ENCODE data around the gene ZNF207.

DNA sequence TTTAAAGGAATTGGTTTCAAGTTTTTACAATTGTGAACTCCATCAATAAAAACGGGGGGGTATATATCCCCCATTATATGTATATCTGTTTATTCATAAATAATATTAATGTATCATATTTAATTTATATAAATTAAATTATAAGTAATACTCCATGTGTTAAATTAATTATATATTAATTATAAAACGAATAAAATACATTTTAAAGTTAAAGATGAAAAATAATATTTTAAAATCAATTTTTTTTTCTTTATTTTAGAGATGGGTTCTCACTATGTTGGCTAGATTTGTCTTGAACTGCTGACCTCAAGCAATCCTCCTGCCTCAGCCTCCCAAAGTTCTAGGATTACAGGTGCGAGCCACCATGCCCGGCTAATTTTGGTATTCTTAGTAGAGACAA is 76.9 kb downstream of the ZNF207 start:
- TF ChIP-seq CTCF (conservative IDR thresholded peaks at IDR 0.05; ENCODE audit: low read depth in 2 of 2) (no peak), EZH2 (IDR thresholded peaks at IDR 0.05; ENCODE audit: low read depth, unreplicated experiment) (no peak), POLR2AphosphoS5 (IDR thresholded peaks at IDR 0.05; ENCODE audit: low read depth) (no peak), NANOG (IDR thresholded peaks at IDR 0.05; ENCODE audit: borderline replicate concordance) (no peak), CREB1 (CRISPR knock-in tag; IDR thresholded peaks at IDR 0.05; ENCODE audit: low read depth) (no peak), ZNF331 (CRISPR knock-in tag; IDR thresholded peaks at IDR 0.05; ENCODE audit: low read depth) (no peak), EZH2phosphoT487 (IDR thresholded peaks at IDR 0.05; ENCODE audit: unreplicated experiment) (no peak), ZNF114 (CRISPR knock-in tag; IDR thresholded peaks at IDR 0.05) (no peak), JUNB (IDR thresholded peaks at IDR 0.05; ENCODE audit: unreplicated experiment) (no peak), STAT1 (IDR thresholded peaks at IDR 0.05; ENCODE audit: unreplicated experiment) (no peak)
- TF ChIP-seq, protein P1, sequence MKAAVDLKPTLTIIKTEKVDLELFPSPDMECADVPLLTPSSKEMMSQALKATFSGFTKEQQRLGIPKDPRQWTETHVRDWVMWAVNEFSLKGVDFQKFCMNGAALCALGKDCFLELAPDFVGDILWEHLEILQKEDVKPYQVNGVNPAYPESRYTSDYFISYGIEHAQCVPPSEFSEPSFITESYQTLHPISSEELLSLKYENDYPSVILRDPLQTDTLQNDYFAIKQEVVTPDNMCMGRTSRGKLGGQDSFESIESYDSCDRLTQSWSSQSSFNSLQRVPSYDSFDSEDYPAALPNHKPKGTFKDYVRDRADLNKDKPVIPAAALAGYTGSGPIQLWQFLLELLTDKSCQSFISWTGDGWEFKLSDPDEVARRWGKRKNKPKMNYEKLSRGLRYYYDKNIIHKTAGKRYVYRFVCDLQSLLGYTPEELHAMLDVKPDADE (IDR thresholded peaks at IDR 0.05), result no peak
- TF ChIP-seq, protein P2, sequence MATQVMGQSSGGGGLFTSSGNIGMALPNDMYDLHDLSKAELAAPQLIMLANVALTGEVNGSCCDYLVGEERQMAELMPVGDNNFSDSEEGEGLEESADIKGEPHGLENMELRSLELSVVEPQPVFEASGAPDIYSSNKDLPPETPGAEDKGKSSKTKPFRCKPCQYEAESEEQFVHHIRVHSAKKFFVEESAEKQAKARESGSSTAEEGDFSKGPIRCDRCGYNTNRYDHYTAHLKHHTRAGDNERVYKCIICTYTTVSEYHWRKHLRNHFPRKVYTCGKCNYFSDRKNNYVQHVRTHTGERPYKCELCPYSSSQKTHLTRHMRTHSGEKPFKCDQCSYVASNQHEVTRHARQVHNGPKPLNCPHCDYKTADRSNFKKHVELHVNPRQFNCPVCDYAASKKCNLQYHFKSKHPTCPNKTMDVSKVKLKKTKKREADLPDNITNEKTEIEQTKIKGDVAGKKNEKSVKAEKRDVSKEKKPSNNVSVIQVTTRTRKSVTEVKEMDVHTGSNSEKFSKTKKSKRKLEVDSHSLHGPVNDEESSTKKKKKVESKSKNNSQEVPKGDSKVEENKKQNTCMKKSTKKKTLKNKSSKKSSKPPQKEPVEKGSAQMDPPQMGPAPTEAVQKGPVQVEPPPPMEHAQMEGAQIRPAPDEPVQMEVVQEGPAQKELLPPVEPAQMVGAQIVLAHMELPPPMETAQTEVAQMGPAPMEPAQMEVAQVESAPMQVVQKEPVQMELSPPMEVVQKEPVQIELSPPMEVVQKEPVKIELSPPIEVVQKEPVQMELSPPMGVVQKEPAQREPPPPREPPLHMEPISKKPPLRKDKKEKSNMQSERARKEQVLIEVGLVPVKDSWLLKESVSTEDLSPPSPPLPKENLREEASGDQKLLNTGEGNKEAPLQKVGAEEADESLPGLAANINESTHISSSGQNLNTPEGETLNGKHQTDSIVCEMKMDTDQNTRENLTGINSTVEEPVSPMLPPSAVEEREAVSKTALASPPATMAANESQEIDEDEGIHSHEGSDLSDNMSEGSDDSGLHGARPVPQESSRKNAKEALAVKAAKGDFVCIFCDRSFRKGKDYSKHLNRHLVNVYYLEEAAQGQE (IDR thresholded peaks at IDR 0.05; ENCODE audit: unreplicated experiment), result no peak
- TF ChIP-seq, protein P3, sequence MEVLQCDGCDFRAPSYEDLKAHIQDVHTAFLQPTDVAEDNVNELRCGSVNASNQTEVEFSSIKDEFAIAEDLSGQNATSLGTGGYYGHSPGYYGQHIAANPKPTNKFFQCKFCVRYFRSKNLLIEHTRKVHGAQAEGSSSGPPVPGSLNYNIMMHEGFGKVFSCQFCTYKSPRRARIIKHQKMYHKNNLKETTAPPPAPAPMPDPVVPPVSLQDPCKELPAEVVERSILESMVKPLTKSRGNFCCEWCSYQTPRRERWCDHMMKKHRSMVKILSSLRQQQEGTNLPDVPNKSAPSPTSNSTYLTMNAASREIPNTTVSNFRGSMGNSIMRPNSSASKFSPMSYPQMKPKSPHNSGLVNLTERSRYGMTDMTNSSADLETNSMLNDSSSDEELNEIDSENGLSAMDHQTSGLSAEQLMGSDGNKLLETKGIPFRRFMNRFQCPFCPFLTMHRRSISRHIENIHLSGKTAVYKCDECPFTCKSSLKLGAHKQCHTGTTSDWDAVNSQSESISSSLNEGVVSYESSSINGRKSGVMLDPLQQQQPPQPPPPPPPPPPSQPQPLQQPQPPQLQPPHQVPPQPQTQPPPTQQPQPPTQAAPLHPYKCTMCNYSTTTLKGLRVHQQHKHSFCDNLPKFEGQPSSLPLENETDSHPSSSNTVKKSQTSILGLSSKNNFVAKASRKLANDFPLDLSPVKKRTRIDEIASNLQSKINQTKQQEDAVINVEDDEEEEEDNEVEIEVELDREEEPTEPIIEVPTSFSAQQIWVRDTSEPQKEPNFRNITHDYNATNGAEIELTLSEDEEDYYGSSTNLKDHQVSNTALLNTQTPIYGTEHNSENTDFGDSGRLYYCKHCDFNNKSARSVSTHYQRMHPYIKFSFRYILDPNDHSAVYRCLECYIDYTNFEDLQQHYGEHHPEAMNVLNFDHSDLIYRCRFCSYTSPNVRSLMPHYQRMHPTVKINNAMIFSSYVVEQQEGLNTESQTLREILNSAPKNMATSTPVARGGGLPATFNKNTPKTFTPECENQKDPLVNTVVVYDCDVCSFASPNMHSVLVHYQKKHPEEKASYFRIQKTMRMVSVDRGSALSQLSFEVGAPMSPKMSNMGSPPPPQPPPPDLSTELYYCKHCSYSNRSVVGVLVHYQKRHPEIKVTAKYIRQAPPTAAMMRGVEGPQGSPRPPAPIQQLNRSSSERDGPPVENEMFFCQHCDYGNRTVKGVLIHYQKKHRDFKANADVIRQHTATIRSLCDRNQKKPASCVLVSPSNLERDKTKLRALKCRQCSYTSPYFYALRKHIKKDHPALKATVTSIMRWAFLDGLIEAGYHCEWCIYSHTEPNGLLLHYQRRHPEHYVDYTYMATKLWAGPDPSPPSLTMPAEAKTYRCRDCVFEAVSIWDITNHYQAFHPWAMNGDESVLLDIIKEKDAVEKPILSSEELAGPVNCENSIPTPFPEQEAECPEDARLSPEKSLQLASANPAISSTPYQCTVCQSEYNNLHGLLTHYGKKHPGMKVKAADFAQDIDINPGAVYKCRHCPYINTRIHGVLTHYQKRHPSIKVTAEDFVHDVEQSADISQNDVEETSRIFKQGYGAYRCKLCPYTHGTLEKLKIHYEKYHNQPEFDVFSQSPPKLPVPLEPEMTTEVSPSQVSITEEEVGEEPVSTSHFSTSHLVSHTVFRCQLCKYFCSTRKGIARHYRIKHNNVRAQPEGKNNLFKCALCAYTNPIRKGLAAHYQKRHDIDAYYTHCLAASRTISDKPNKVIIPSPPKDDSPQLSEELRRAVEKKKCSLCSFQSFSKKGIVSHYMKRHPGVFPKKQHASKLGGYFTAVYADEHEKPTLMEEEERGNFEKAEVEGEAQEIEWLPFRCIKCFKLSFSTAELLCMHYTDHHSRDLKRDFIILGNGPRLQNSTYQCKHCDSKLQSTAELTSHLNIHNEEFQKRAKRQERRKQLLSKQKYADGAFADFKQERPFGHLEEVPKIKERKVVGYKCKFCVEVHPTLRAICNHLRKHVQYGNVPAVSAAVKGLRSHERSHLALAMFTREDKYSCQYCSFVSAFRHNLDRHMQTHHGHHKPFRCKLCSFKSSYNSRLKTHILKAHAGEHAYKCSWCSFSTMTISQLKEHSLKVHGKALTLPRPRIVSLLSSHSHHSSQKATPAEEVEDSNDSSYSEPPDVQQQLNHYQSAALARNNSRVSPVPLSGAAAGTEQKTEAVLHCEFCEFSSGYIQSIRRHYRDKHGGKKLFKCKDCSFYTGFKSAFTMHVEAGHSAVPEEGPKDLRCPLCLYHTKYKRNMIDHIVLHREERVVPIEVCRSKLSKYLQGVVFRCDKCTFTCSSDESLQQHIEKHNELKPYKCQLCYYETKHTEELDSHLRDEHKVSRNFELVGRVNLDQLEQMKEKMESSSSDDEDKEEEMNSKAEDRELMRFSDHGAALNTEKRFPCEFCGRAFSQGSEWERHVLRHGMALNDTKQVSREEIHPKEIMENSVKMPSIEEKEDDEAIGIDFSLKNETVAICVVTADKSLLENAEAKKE (CRISPR knock-in tag; IDR thresholded peaks at IDR 0.05), result no peak

Measured in GM23338 (cell line).